HAP-1 (cell line): ENCODE measurements around the gene DLG2.

Source experiments
- DNase-seq, 2 experiments: peaks; one replicate each; pipeline ENCODE4 v3.0.0-alpha.2; 2016 to 2020; ENCODE audit warnings: low spot score in 2 of 2
- H3K27me3 ChIP-seq: fragments of 250-450 bp; sonication (Bioruptor Pico); 2 replicates; pipeline ENCODE4 v1.5.1; 2020; ENCODE audit warnings: low read depth, mild to moderate bottlenecking, moderate library complexity
- H3K36me3 ChIP-seq: fragments of 250-450 bp; sonication (Bioruptor Pico); replicated peaks from 2 replicates; pipeline ENCODE4 v1.5.1; 2020; ENCODE audit warnings: mild to moderate bottlenecking
- H3K4me1 ChIP-seq: fragments of 250-450 bp; sonication (Bioruptor Pico); 2 replicates; pipeline ENCODE4 v1.5.1; 2020; ENCODE audit warnings: mild to moderate bottlenecking
- H3K4me3 ChIP-seq: fragments of 250-450 bp; sonication (Bioruptor Pico); 2 replicates; pipeline ENCODE4 v1.5.1; 2020; ENCODE audit warnings: mild to moderate bottlenecking, moderate library complexity
- H3K9me3 ChIP-seq: fragments of 250-450 bp; sonication (Bioruptor Pico); 2 replicates; pipeline ENCODE4 v1.5.1; 2020; ENCODE audit warnings: mild to moderate bottlenecking, moderate library complexity
- in situ Hi-C: fragments of 300-500 bp; cut with MboI; formaldehyde crosslinking; loops from 3 replicates; pipeline ENCODE4 v1.14.3; 2020; ENCODE audit warnings: low sequenced_read_pairs, inconsistent platforms, mixed read lengths

DLG2 gene

DNA sequence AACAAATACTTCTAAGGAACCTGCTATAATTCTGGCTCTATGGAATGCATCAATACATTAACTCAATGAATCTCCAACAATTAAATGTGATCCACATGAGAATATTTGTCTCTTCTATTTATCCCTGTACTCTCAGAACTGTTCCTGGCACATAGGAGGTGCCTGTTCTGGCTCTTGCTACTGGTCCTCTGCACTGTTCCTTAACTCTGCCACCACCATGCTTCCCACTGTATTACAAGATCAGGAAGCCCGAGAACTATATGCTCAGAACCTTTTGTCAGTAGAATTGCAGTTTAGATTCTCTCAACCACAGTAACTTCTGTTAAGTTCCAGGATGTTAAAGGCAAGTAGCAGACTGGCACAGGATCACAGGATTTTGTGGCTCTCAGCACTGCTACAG is 1964.7 kb downstream of the DLG2 start:
- H3K36me3 ChIP-seq, result no peaks in the 10 kb centered on the region
- no peak for DNase-seq
- no peak overlapping the region for H3K4me3 ChIP-seq
- H3K9me3 ChIP-seq, result no peaks in the 10 kb centered on the region
- H3K4me1 ChIP-seq, result no peaks in the 10 kb centered on the region
- in situ Hi-C loops, result no loop called here
- no peaks in the 10 kb centered on the region; the same call in 1 of the 2 replicates for H3K27me3 ChIP-seq

GRCh38 chr11:83661491-83662350 is 1965.4 kb downstream of the DLG2 start:
- H3K9me3 ChIP-seq, result no peaks in the 10 kb centered on the region
- H3K4me3 ChIP-seq, result no peak overlapping the region
- H3K4me1 ChIP-seq, result no peaks in the 10 kb centered on the region
- H3K27me3 ChIP-seq, result no peaks in the 10 kb centered on the region; the same call in 1 of the 2 replicates
- DNase-seq, result no peak
- in situ Hi-C loops, result no loop called here
- H3K36me3 ChIP-seq, result no peaks in the 10 kb centered on the region

- no peak overlapping the region for H3K4me3 ChIP-seq
- H3K36me3 ChIP-seq, result no peaks in the 10 kb centered on the region
- no peaks in the 10 kb centered on the region; the same call in 1 of the 2 replicates for H3K27me3 ChIP-seq
- H3K9me3 ChIP-seq, result no peaks in the 10 kb centered on the region
- no peaks in the 10 kb centered on the region for H3K4me1 ChIP-seq
- peak in 1 of 2 experiments; percentile 5 for DNase-seq
- in situ Hi-C loops, result no loop called here
Observed at GRCh38 chr11:83659466-83659865, 1967.7 kb downstream of the DLG2 start.

GRCh38 chr11:83656796-83657330 is 1970.3 kb downstream of the DLG2 start:
- in situ Hi-C loops, result no loop called here
- Histone ChIP-seq H3K4me1 (no peaks in the 10 kb centered on the region), H3K9me3 (no peaks in the 10 kb centered on the region), H3K36me3 (no peaks in the 10 kb centered on the region), H3K4me3 (no peak overlapping the region), H3K27me3 (no peaks in the 10 kb centered on the region)
- DNase-seq, result no peak

GRCh38 chr11:83655976-83656375 is 1971.2 kb downstream of the DLG2 start:
- in situ Hi-C loops, result no loop called here
- no peaks in the 10 kb centered on the region for H3K4me1 ChIP-seq
- no peak overlapping the region for H3K4me3 ChIP-seq
- no peaks in the 10 kb centered on the region for H3K27me3 ChIP-seq
- H3K9me3 ChIP-seq, result no peaks in the 10 kb centered on the region
- no peaks in the 10 kb centered on the region for H3K36me3 ChIP-seq
- no peak for DNase-seq

- Histone ChIP-seq H3K4me3 (no peak overlapping the region), H3K9me3 (no peaks in the 10 kb centered on the region), H3K27me3 (peaks cover 2% of the 10 kb centered on the region; the same call in 1 of the 2 replicates), H3K36me3 (no peaks in the 10 kb centered on the region), H3K4me1 (no peaks in the 10 kb centered on the region)
- DNase-seq, result no peak
- in situ Hi-C loops, result no loop called here
Observed at GRCh38 chr11:83649528-83649855, 1977.7 kb downstream of the DLG2 start.

- Histone ChIP-seq H3K27me3 (peaks cover 2% of the 10 kb centered on the region; the same call in 1 of the 2 replicates), H3K9me3 (no peaks in the 10 kb centered on the region), H3K4me1 (no peaks in the 10 kb centered on the region), H3K4me3 (no peak overlapping the region), H3K36me3 (no peaks in the 10 kb centered on the region)
- in situ Hi-C loops, result no loop called here
- no peak for DNase-seq
Observed at GRCh38 chr11:83648610-83649527, 1978.3 kb downstream of the DLG2 start.

DNA sequence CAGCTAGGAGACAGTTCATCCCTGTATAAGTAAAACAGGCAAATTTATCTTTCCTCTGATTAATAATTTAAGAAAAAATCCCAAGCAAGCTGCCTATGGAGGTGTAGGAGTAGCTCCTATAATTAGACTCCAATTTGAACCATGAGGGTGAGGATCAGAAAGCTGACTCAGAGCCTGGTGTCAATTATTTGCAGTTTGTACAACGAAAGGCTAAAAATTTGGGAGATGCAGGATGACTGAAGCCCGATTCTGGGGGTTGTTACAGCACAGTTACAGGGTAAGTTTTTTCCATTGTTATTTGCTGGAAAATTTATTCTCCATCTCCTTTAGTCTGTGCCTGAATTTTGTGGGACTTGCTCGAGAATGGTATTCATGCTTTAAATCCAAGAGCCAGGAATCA is 1981.6 kb downstream of the DLG2 start:
- no peaks in the 10 kb centered on the region for H3K4me1 ChIP-seq
- no peak for DNase-seq

DNA sequence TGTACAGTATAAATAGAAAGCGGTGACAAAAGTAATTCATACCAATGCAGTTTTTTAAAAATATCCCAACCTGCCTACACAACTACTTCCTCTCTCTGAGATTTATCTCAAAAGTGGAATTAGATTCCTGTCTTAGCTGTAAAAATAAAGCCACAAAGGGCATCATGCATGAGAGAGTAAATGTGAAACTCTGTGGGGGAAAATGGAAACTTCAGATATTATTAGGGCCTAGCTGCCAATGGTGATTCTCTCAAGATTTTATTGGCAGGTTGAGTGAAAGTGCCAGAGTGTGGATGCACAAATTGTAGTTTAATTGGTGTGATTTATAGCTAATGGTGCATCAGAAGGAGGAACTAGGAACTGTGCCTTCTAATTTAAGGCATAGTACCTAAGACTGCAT is 1984.0 kb downstream of the DLG2 start:
- no peaks in the 10 kb centered on the region for H3K36me3 ChIP-seq
- in situ Hi-C loops, result no loop called here
- no peaks in the 10 kb centered on the region for H3K9me3 ChIP-seq
- no peak overlapping the region for H3K4me3 ChIP-seq
- peaks cover 5% of the 10 kb centered on the region for H3K27me3 ChIP-seq
- DNase-seq, result no peak
- H3K4me1 ChIP-seq, result no peaks in the 10 kb centered on the region

More for the DNA sequence above, 1981.6 kb downstream of the DLG2 start:
- Histone ChIP-seq H3K9me3 (no peaks in the 10 kb centered on the region), H3K4me3 (no peak overlapping the region), H3K27me3 (peaks cover 5% of the 10 kb centered on the region), H3K36me3 (no peaks in the 10 kb centered on the region)
- in situ Hi-C loops, result no loop called here

GRCh38 chr11:83642500-83642899 is 1984.6 kb downstream of the DLG2 start:
- Histone ChIP-seq H3K9me3 (no peaks in the 10 kb centered on the region), H3K4me3 (no peak overlapping the region), H3K36me3 (no peaks in the 10 kb centered on the region), H3K4me1 (no peaks in the 10 kb centered on the region), H3K27me3 (peaks cover 5% of the 10 kb centered on the region; the same call in 1 of the 2 replicates)
- no peak for DNase-seq
- in situ Hi-C loops, result no loop called here

DNA sequence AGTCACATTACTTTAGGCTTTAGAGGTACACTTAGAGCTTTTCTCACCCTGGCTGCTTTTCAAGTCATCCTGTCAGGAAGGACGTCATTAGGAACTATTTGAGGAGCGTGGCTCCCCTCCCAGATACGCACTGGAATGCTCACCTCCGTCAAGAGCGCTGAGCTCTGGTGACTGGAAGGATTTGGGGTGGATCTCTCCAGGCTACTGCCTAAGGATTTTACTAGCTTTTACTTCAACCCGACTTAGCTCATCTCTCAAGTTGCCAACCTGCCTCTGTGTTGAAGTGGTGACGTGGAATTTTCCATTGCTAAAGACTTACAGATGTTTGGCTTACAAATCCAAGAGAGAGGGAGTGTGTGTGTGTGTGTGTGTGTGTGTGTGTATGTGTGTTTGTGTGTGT is 1985.6 kb downstream of the DLG2 start:
- H3K4me1 ChIP-seq, result no peaks in the 10 kb centered on the region
- no peaks in the 10 kb centered on the region for H3K9me3 ChIP-seq
- DNase-seq, result no peak
- H3K36me3 ChIP-seq, result no peaks in the 10 kb centered on the region
- no peak overlapping the region for H3K4me3 ChIP-seq
- in situ Hi-C loops, result no loop called here
- H3K27me3 ChIP-seq, result peaks cover 3% of the 10 kb centered on the region; the same call in 1 of the 2 replicates

DNA sequence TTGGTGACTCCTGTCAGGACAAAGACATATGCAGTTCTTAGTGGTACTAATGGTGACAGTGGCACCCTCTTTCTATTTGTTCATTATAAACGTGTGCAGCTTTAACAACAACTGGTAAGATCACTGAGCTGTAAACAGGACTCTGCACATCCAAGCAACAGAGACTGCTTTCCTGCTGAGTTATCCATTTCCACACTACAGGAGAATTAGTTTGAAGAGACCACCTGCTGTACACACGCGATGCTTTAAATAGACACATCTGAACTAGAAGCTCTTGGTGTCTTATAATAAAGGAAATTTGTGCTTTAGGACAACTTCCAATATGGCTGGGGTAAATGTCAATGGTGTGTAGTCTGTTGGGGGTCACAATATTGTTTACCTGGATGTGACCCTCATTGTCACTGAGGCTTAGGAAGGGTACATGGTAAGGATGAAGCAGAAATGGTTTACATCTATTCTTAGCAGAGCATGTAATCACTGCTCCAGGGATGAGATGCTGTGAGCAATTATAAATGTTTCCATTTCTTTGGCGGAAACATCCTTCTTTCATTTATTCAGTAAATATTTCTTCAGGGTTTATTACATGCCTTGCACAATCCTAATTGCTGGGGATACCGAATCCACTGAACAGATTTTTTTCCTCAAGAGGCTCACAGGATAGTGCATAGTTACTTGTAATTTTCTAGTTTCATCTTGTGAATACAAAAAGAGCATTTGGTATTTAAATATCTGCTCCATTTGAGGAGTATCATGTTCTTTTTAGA is 1987.0 kb downstream of the DLG2 start:
- Histone ChIP-seq H3K27me3 (peaks cover 3% of the 10 kb centered on the region; the same call in 1 of the 2 replicates), H3K36me3 (no peaks in the 10 kb centered on the region), H3K4me3 (no peak overlapping the region), H3K9me3 (no peaks in the 10 kb centered on the region), H3K4me1 (no peaks in the 10 kb centered on the region)
- no peak for DNase-seq
- in situ Hi-C loops, result no loop called here

DNA sequence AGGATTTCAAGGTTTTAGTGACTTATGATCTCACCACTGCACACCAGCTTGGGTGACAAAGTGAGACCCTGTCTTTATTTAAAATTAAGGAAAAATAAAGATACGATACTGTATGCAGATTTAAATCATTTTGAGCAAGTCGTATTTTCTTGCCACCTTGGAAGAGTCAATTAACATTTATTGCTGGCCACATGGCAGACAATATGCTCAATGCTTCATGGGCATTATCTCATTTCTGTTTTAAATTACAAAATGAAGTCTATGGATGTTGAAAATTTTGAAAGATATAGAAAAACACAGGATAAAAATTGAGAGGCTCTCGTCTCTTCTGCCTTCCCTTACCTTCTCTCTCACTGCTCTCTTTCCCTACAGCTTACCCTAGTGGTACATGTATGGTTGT is 1992.0 kb downstream of the DLG2 start:
- in situ Hi-C loops, result no loop called here
- no peaks in the 10 kb centered on the region for H3K4me1 ChIP-seq

More for the DNA sequence above, 1992.0 kb downstream of the DLG2 start:
- DNase-seq, result no peak
- no peak overlapping the region for H3K4me3 ChIP-seq
- no peaks in the 10 kb centered on the region for H3K9me3 ChIP-seq
- no peaks in the 10 kb centered on the region for H3K36me3 ChIP-seq
- peaks cover 5% of the 10 kb centered on the region for H3K27me3 ChIP-seq
